T-helper 17 cell (primary cell): Measurements from ENCODE around the gene RUNX2. TPM values are rescaled to one million over a fixed set of nuclear protein-coding genes. Genes with fewer than 3 reads are reported as not detected.
A peak's percentile ranks its signal among the peaks of the same experiment; 100 is the strongest.

ENCODE experiments used
- ATAC-seq: fragments of 150-1000 bp; cut with Tn5 transposase; 2 replicates; pipeline ENCODE4 v1.10.0; 2021; ENCODE audit warnings: mild to moderate bottlenecking, moderate library complexity
- DNase-seq, 3 donors: peaks; one replicate each; pipeline versions ENCODE4 v3.0.0 to v3.0.0-alpha.2; 2020 to 2021
- H3K9me3 ChIP-seq: one replicate; pipeline ENCODE4 v1.7.0; 2013; ENCODE audit warnings: low read length, mild to moderate bottlenecking; ENCODE audit not compliant: control insufficient read depth, poor library complexity, severe bottlenecking
- H3K27ac Mint-ChIP-seq: one replicate; pipeline ENCODE4 v1.8.0; 2022; ENCODE audit warnings: mild to moderate bottlenecking, moderate library complexity, mixed read lengths
- H3K27me3 Mint-ChIP-seq: one replicate; pipeline ENCODE4 v1.8.0; 2022; ENCODE audit warnings: mixed read lengths
- H3K36me3 Mint-ChIP-seq: one replicate; pipeline ENCODE4 v1.8.0; 2022; ENCODE audit warnings: low read depth, mixed read lengths
- H3K4me1 Mint-ChIP-seq: one replicate; pipeline ENCODE4 v1.8.0; 2022; ENCODE audit warnings: mild to moderate bottlenecking, mixed read lengths
- H3K4me3 Mint-ChIP-seq: one replicate; pipeline ENCODE4 v1.8.0; 2022; ENCODE audit warnings: mild to moderate bottlenecking, moderate library complexity, mixed read lengths
- total RNA-seq, 4 donors: library from RNA in 2 of 4; stranded (reverse) in 2 of 4; gene quantifications; one replicate each; pipeline ENCODE4 v1.2.3 and lab custom pipeline; 2022 to 2026

Gene RUNX2
- total RNA-seq, 2 donors from 2014 or later: 47.6 to 50.8 TPM

DNA sequence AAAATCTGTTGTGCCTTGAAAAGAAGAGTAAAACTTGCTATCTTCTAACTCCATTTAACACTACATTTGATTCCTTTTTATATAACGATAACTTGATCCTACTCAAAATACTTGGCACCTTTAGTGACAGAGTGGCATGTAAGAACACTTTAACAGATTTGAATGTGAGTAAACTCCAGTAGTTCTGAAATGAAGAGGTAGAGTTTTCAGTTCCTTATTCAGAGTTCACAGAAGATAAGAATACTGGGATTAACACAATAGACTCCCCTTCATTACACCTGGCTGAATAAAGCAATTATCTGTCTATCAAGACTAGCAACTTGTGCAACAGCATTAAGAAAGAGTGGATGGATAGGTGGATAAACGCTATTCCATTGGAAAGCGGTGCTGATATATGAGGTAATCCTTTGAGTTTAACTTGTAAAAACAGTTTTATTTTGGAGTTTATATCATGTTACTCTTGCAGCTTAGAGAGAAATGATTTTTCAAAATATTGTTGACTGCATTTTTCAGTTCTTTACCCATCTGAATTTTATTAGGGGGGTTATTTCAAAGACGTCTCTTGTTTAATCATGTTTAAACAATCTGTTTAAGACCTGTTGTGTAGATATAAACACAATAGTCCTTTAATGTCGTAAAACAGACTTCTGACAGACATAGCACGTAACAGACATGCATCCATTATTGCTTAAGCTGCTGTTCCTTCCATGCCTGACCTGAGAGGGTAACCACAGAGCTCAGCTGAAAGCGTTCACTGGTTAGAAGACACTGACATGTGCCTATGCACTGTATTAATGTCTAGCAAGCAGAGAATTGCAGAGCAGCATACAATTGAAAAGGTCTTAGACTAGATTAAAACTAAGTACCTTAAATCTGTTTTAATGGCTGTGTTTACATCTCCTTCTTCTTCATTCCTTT lies 152.0 kb downstream of the RUNX2 start:
- no peak overlapping the region for H3K4me3 Mint-ChIP-seq
- peak overlapping the region; percentile 69 for H3K27ac Mint-ChIP-seq
- peak; percentile 68 for ATAC-seq
- H3K27me3 Mint-ChIP-seq: no peaks in the 10 kb centered on the region
- no peaks in the 10 kb centered on the region for H3K9me3 ChIP-seq
- H3K4me1 Mint-ChIP-seq: peaks cover 25% of the 10 kb centered on the region
- DNase-seq: no peak
- no peaks in the 10 kb centered on the region for H3K36me3 Mint-ChIP-seq

GRCh38 chr6:45480752-45481415 lies 152.8 kb downstream of the RUNX2 start:
- Mint-ChIP-seq H3K4me1 (peaks cover 24% of the 10 kb centered on the region), H3K27ac (peak overlapping the region; percentile 69), H3K4me3 (no peak overlapping the region), H3K27me3 (no peaks in the 10 kb centered on the region), H3K36me3 (no peaks in the 10 kb centered on the region)
- H3K9me3 ChIP-seq: no peaks in the 10 kb centered on the region
- DNase-seq: no peak
- no peak for ATAC-seq

- H3K9me3 ChIP-seq: no peaks in the 10 kb centered on the region
- Mint-ChIP-seq H3K36me3 (peaks cover 1% of the 10 kb centered on the region), H3K27ac (peak overlapping the region; percentile 53), H3K4me1 (peaks cover 40% of the 10 kb centered on the region), H3K4me3 (no peak overlapping the region), H3K27me3 (no peaks in the 10 kb centered on the region)
- ATAC-seq: no peak
- no peak for DNase-seq
These were observed 154.9 kb downstream of the RUNX2 start for GRCh38 chr6:45483021-45483420.

DNA sequence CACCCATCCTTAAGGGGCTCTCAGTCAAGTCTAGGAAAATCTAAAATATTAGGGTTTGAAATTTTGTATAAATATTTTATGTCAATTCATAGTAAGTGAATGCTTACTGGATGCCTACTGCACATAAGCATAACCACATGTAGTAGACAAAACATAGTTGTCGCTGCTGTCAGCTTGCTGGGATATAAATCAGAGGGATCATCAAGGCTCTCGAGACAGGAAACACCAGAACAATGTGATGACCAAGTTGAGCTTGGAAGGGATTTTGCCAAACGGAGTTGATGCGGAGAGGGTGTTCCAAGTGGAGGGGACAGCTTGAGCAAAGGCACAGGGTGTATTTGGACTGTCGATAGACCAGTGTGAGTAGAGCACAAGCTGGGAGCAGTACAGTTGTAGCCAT lies 155.4 kb downstream of the RUNX2 start:
- H3K9me3 ChIP-seq: no peaks in the 10 kb centered on the region
- Mint-ChIP-seq H3K27ac (peak overlapping the region; percentile 53), H3K4me1 (peaks cover 45% of the 10 kb centered on the region), H3K4me3 (no peak overlapping the region), H3K36me3 (peaks cover 2% of the 10 kb centered on the region), H3K27me3 (no peaks in the 10 kb centered on the region)
- ATAC-seq (no peak), DNase-seq (no peak)

GRCh38 chr6:45486736-45487135 lies 158.6 kb downstream of the RUNX2 start:
- H3K4me3 Mint-ChIP-seq: no peak overlapping the region
- H3K9me3 ChIP-seq: no peaks in the 10 kb centered on the region
- peaks cover 3% of the 10 kb centered on the region for H3K36me3 Mint-ChIP-seq
- peaks cover 57% of the 10 kb centered on the region for H3K4me1 Mint-ChIP-seq
- no peak for DNase-seq
- H3K27me3 Mint-ChIP-seq: no peaks in the 10 kb centered on the region
- H3K27ac Mint-ChIP-seq: peak overlapping the region; percentile 91
- peak; percentile 61 for ATAC-seq

DNA sequence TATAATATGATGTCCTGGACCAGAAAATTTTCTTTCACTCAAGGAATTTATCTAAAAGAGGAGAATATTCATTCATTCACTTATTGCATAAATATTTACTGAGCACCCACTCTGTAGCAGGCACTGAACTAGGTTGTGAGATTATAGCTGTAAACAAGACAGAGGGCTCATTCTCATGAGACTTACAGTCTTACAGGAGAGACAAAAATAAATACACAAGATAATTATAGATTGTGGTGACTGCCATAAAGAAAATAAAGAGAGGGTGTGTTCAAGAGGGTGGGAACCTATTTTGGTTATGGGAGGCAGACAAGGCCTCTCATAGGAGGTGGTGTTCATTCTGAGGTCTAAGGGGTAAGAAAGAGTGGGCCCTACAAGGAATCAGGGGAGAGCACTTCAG lies 159.5 kb downstream of the RUNX2 start:
- Mint-ChIP-seq H3K27ac (peak overlapping the region; percentile 91), H3K27me3 (no peaks in the 10 kb centered on the region), H3K36me3 (peaks cover 4% of the 10 kb centered on the region), H3K4me1 (peaks cover 57% of the 10 kb centered on the region), H3K4me3 (no peak overlapping the region)
- no peak for ATAC-seq
- H3K9me3 ChIP-seq: no peaks in the 10 kb centered on the region
- DNase-seq: no peak

DNA sequence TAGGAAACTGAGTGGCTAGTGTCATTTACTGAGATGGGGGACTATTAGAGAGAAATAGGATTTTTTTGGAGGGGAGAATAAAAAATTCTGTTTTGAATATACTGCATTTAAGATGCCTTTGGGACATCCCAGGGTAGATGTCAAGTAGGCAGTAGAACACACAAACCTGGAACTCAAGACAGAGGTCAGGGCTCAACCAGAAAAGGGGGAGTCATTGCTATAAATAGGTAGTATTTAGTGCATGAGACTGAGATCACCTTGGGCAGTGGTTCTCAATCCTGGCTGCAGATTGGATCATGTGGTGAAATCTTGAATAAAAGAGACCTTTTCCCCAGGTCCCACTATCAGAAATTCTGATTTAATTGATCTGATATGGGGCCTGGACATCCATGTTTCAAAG lies 160.1 kb downstream of the RUNX2 start:
- ATAC-seq (no peak), DNase-seq (no peak)
- no peaks in the 10 kb centered on the region for H3K27me3 Mint-ChIP-seq
- H3K4me1 Mint-ChIP-seq: peaks cover 54% of the 10 kb centered on the region
- peak overlapping the region; percentile 91 for H3K27ac Mint-ChIP-seq
- H3K4me3 Mint-ChIP-seq: peak overlapping the region; percentile 60
- peaks cover 4% of the 10 kb centered on the region for H3K36me3 Mint-ChIP-seq
- H3K9me3 ChIP-seq: no peaks in the 10 kb centered on the region

GRCh38 chr6:45488889-45489288 lies 160.8 kb downstream of the RUNX2 start:
- DNase-seq (no peak), ATAC-seq (peak; percentile 84)
- Mint-ChIP-seq H3K36me3 (peaks cover 4% of the 10 kb centered on the region), H3K4me1 (peaks cover 54% of the 10 kb centered on the region), H3K4me3 (no peak overlapping the region), H3K27me3 (no peaks in the 10 kb centered on the region), H3K27ac (peak overlapping the region; percentile 71)
- no peaks in the 10 kb centered on the region for H3K9me3 ChIP-seq

- Mint-ChIP-seq H3K36me3 (peaks cover 4% of the 10 kb centered on the region), H3K4me3 (no peak overlapping the region), H3K27me3 (no peaks in the 10 kb centered on the region), H3K27ac (peak overlapping the region; percentile 56), H3K4me1 (peaks cover 61% of the 10 kb centered on the region)
- no peak for DNase-seq
- ATAC-seq: no peak
- H3K9me3 ChIP-seq: no peaks in the 10 kb centered on the region
These were observed 163.1 kb downstream of the RUNX2 start for GRCh38 chr6:45491048-45491735.

- Mint-ChIP-seq H3K27ac (peak overlapping the region; percentile 56), H3K4me3 (no peak overlapping the region), H3K27me3 (no peaks in the 10 kb centered on the region), H3K4me1 (peaks cover 64% of the 10 kb centered on the region), H3K36me3 (peaks cover 4% of the 10 kb centered on the region)
- H3K9me3 ChIP-seq: no peaks in the 10 kb centered on the region
- DNase-seq (no peak), ATAC-seq (no peak)
These were observed 163.7 kb downstream of the RUNX2 start for GRCh38 chr6:45491874-45492273.

- H3K9me3 ChIP-seq: no peaks in the 10 kb centered on the region
- H3K27ac Mint-ChIP-seq: peak overlapping the region; percentile 96
- no peak for DNase-seq
- peaks cover 58% of the 10 kb centered on the region for H3K4me1 Mint-ChIP-seq
- H3K36me3 Mint-ChIP-seq: peaks cover 7% of the 10 kb centered on the region
- no peaks in the 10 kb centered on the region for H3K27me3 Mint-ChIP-seq
- ATAC-seq: no peak
- H3K4me3 Mint-ChIP-seq: no peak overlapping the region
These were observed 165.6 kb downstream of the RUNX2 start for GRCh38 chr6:45493761-45494160.

GRCh38 chr6:45494416-45495135 lies 166.4 kb downstream of the RUNX2 start:
- DNase-seq: no peak
- H3K36me3 Mint-ChIP-seq: peaks cover 8% of the 10 kb centered on the region

More at GRCh38 chr6:45494416-45495135, 166.4 kb downstream of the RUNX2 start:
- H3K4me3 Mint-ChIP-seq: peak overlapping the region; percentile 42
- H3K27ac Mint-ChIP-seq: peak overlapping the region; percentile 96
- H3K4me1 Mint-ChIP-seq: peaks cover 51% of the 10 kb centered on the region
- no peaks in the 10 kb centered on the region for H3K27me3 Mint-ChIP-seq
- ATAC-seq: peak; percentile 73
- H3K9me3 ChIP-seq: no peaks in the 10 kb centered on the region
